ENCODE data around the gene ZNF827.

ZNF827 gene

GRCh38 chr4:145760961-145761929, 177.4 kb downstream of the ZNF827 start:
- no peak for FAIRE-seq
- no peak for DNase-seq (ENCODE audit: low spot score)

- DNase-seq (ENCODE audit: low spot score) (no peak), FAIRE-seq (no peak)
These were observed 178.4 kb downstream of the ZNF827 start for GRCh38 chr4:145760176-145760575.

GRCh38 chr4:145757188-145757587, 181.4 kb downstream of the ZNF827 start:
- no peak for DNase-seq (ENCODE audit: low spot score)
- no peak for FAIRE-seq

- FAIRE-seq = no peak
- DNase-seq (ENCODE audit: low spot score) = no peak
These were observed 182.4 kb downstream of the ZNF827 start for GRCh38 chr4:145756244-145756643.

- no peak for DNase-seq (ENCODE audit: low spot score)
- FAIRE-seq = no peak
These were observed 182.8 kb downstream of the ZNF827 start for GRCh38 chr4:145755802-145756201.

DNA sequence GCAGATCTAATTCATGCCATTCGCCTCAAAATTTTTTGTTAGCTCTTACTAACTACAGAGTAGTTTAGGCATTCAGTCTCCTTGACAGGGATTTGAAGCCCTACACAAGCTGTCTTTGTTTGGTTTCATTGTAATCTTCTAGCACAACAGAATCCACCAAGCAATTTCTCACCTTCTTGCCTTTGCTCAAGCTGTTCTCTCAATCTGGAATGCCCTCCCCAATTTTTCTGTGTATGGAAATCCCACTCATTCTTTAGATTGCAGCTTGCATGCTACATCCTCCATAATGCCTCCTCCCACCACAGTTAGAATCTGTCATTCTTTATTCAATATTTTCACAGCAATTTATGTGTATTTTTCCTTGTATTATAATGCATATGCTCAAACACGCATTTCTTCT, 195.0 kb downstream of the ZNF827 start:
- DNase-seq (ENCODE audit: low spot score) = no peak
- no peak for FAIRE-seq

DNA sequence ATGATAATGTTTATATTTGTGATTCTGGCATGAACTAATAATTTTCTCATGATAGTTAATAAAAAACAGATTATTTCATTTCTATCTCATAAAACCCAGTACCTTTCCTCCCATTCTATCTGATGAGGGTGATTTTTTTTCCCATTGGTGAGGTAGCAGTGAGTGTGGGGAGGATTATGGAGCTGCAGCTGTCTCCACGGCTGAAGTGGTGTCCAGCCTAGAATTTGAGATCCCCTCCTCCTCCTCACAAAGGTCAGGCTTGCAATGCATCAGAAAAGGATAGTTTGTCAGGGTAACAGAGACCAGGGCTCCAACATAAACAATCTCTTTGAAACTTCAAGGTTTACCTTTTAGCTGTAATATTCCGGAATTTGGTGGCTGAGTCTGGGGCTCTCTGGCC, 197.8 kb downstream of the ZNF827 start:
- FAIRE-seq = no peak
- no peak for DNase-seq (ENCODE audit: low spot score)

DNA sequence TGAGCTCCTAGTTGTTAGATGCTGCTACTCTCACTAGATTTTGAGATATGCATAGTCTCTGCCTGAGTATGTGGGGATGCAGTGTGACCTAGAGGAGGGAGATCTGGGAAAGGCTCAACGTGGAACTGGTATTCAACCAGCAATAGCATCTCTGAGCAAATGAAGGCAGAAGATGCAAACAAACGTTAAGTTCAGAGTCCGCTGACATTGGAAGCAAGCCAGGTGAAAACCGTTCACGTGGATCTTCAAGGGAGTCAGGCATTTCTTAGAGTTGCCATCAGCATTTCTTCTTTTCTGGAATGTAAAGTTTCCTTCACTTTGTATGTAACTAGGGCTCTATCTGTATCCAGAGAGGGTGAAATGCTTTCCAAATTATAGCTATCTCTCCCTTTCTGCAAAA, 198.8 kb downstream of the ZNF827 start:
- DNase-seq (ENCODE audit: low spot score) = no peak

GRCh38 chr4:145736241-145736831, 202.3 kb downstream of the ZNF827 start:
- FAIRE-seq (no peak), DNase-seq (ENCODE audit: low spot score) (no peak)

More for the DNA sequence above, 198.8 kb downstream of the ZNF827 start:
- no peak for FAIRE-seq

- DNase-seq (ENCODE audit: low spot score) = no peak
These were observed 202.8 kb downstream of the ZNF827 start for GRCh38 chr4:145735827-145736226.

DNA sequence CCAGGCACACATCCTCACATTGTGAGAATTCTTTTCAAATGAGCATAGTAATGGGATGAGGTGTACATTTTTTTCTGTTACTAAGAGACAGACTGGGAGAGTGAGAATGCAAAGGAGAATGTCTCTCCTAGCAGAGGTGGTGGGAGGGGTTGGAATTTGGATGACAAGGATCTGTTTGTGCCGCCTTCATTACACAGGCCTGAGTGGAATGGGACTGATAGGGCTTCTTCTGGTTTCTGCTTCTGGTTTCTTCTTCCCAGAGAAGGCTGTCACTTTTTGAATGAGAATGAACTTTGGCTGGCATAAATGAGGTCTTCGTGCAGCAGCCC, 203.3 kb downstream of the ZNF827 start:
- no peak for FAIRE-seq
- DNase-seq (ENCODE audit: low spot score) = peak; percentile 79

More at GRCh38 chr4:145735827-145736226, 202.8 kb downstream of the ZNF827 start:
- no peak for FAIRE-seq

- peak; percentile 79 for FAIRE-seq
- peak; percentile 81 for DNase-seq (ENCODE audit: low spot score)
These were observed 203.9 kb downstream of the ZNF827 start for GRCh38 chr4:145734576-145735346.

- FAIRE-seq = no peak
- DNase-seq (ENCODE audit: low spot score) = no peak
These were observed 204.6 kb downstream of the ZNF827 start for GRCh38 chr4:145734031-145734430.

- DNase-seq (ENCODE audit: low spot score) (peak; percentile 94), FAIRE-seq (peak; percentile 17)
These were observed 205.4 kb downstream of the ZNF827 start for GRCh38 chr4:145732895-145733880.

GRCh38 chr4:145732001-145732815, 206.4 kb downstream of the ZNF827 start:
- no peak for FAIRE-seq

DNA sequence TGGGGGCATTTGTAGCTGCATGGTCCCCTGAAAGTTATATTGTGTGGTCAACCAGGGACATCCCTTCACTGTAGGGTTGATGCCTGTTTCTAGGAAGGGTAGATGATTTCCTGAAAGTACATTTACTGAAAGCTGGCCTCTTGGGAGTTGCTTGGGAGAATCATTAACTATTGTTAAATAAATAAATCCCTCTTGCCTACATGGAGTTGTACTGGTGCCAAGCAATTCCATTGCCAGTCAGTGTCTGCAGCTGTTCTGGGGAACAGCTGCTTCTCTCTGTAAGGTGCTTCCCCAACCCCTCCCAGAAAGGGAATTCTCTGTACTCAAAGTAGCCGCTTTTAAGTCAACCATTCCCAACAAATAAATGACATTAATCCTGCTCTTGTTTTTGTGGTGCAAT, 207.6 kb downstream of the ZNF827 start:
- DNase-seq (ENCODE audit: low spot score) = no peak
- no peak for FAIRE-seq

More at GRCh38 chr4:145732001-145732815, 206.4 kb downstream of the ZNF827 start:
- DNase-seq (ENCODE audit: low spot score) = no peak

GRCh38 chr4:145730026-145730425, 208.6 kb downstream of the ZNF827 start:
- DNase-seq (ENCODE audit: low spot score) (no peak), FAIRE-seq (no peak)

DNA sequence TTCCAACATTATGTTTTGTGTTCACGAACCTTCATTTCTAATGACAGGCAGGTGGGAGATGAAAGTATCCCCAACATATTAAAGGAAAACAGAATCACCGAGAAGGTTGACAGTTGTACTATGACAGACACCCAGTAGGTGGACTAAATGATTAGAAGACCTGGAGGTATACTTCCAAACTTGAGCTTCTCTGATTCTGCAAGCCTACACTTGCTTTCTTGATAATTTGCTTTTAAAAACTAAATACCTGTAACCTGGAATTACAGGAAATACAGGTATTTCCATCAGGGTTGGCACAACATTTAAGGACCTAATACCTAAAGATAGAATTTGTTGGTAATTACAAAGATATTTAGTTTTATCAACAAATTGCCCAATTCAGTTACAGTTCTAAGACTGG, 215.3 kb downstream of the ZNF827 start:
- FAIRE-seq = no peak
- DNase-seq (ENCODE audit: low spot score) = no peak

GRCh38 chr4:145722561-145722960, 216.1 kb downstream of the ZNF827 start:
- no peak for FAIRE-seq
- no peak for DNase-seq (ENCODE audit: low spot score)

DNA sequence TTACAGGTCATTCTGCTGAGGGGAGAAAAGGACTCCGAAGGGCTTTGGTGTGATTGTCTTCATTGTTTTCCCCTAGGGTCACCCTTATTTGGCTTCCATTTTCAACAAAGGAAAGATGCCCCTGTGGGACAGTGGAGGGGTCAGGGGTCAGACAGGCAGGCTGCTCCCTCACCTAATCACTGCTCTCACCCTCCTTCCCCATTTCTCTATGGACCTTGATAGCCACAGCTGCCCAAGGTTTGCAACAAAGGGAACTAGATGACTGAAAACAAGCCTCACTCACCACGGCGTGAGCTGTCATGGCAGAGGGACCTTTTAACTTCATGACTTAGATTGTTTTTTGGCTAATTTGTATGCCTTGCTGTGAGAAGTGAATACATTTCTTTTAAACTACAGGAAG, 218.0 kb downstream of the ZNF827 start:
- FAIRE-seq (no peak), DNase-seq (ENCODE audit: low spot score) (no peak)

Data from urothelium cell line (cell line).